Fibroblast of pulmonary artery (primary cell): ENCODE measurements around the gene MMP11.

Experiments used
- DNase-seq: peaks from one replicate; pipeline ENCODE4 v3.0.0-alpha.2; 2010; ENCODE audit warnings: low read depth
- H3K4me3 ChIP-seq: replicated peaks from 2 replicates; pipeline ENCODE4 v1.5.1; 2011; ENCODE audit warnings: low read depth, mild to moderate bottlenecking, control low read depth, low read length, moderate library complexity
- TF ChIP-seq, protein P1 (sequence below): IDR thresholded peaks from 2 replicates; pipeline ENCODE4 v1.5.1; 2011; ENCODE audit warnings: mild to moderate bottlenecking, control low read depth, low read length, inconsistent platforms; ENCODE audit errors: missing control alignments

Gene MMP11

DNA sequence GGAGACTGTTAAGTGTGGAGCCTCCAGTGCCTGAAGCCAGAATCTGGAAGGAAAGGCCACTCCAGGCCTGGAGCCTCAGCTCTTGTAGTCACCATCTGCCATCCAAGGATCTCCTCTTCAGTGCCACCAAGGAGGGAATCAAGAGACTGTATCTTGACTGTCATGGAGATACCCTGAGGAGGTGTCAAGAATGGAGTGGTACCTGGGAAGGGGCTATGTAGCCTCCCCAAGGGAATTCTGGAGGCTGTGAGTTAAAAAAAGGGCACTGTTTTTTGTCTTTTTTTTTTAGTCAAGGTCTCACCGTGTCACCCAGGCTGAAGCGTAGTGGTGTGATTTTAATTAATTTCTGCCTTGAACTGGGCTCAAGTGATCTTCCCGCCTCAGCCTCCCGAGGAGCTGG, 13.1 kb upstream of the MMP11 start:
- H3K4me3 ChIP-seq, result no peak overlapping the region
- DNase-seq, result no peak
- TF ChIP-seq, protein P1, sequence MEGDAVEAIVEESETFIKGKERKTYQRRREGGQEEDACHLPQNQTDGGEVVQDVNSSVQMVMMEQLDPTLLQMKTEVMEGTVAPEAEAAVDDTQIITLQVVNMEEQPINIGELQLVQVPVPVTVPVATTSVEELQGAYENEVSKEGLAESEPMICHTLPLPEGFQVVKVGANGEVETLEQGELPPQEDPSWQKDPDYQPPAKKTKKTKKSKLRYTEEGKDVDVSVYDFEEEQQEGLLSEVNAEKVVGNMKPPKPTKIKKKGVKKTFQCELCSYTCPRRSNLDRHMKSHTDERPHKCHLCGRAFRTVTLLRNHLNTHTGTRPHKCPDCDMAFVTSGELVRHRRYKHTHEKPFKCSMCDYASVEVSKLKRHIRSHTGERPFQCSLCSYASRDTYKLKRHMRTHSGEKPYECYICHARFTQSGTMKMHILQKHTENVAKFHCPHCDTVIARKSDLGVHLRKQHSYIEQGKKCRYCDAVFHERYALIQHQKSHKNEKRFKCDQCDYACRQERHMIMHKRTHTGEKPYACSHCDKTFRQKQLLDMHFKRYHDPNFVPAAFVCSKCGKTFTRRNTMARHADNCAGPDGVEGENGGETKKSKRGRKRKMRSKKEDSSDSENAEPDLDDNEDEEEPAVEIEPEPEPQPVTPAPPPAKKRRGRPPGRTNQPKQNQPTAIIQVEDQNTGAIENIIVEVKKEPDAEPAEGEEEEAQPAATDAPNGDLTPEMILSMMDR, result no peak

DNA sequence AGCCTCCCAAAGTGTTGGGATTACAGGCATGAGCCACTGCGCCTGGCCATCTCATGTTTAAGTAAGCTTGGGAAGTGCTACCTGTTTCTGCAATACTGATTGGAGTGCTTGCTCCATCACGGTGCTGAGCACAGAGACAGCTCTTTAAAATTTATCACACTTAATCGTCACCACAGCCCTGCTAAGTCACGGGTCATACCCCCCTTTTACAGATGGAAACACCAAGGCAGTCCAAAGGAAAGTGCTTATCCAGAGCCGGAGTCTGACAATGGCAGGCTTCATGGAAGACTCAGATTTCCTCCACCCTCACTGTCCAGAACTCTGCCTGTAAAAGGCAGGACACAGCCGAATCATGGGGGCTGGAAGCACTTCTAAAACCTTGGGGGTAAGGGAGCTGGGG, 12.6 kb upstream of the MMP11 start:
- H3K4me3 ChIP-seq, result no peak overlapping the region
- TF ChIP-seq, protein P1, result no peak
- no peak for DNase-seq

DNA sequence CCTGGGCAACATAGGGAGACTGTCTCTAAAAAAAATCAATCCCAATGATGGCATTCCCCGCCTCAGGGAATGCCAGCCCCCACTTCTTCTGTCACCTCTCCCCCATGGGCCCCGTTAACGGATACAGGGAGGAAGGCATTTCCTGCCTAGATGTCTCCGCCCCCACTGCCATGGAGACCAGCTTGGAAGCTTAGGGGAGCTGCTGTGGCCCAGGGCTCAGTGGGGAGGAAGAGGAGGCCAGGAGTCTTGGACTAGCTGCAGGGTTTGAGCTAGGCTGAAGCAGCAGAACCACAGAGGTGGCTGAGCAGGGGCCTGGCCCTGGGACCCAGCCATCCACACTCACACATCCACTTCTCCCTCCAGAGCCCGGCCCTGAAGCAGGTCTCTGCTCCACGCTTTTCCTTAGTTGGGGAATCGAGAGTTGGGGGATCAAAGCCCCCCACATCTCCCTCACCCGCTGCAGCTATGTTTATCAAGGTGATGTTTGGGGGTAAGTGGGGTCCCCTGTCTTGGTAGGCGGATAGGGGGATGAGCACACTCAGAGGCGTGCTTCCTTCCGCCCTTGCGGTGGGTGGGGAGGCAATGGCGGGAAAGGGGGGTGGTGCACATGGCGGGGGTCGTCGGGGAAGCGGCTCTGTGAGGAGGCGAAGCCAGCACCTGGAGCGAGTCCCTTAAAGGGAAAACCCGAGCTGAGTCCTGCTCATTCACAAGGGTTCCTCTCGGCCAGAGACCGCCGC, 9.6 kb upstream of the MMP11 start, which contains the start of gene C22orf15:
TSS of gene C22orf15 (plus strand) at position 149 of the 737 bp plus-strand sequence. CDS start at position 466, 317 bp downstream.
- DNase-seq, result peak; percentile 44
- TF ChIP-seq, protein P1, result no peak
- no peak within 1 kb of the TSS for H3K4me3 ChIP-seq

DNA sequence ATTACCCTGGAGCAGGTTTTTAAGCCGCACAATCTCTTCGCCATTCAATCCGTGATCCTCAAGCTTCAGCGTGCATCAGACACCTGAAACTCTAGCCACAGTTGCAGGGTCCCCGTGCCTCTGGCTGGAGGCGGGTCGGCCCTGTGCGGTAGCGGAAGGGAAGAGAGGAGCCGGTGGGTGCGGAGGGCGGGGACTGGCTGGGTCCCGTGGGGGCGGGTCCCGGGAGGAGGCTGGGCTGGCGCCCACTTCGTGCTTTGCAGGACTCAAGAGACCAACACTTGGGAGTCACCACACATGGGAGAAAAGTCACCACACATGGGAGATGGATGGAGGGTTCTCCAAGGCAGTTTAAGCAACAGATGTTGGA, 9.1 kb upstream of the MMP11 start:
- TF ChIP-seq, protein P1, result no peak
- H3K4me3 ChIP-seq, result no peak overlapping the region
- DNase-seq, result no peak

DNA sequence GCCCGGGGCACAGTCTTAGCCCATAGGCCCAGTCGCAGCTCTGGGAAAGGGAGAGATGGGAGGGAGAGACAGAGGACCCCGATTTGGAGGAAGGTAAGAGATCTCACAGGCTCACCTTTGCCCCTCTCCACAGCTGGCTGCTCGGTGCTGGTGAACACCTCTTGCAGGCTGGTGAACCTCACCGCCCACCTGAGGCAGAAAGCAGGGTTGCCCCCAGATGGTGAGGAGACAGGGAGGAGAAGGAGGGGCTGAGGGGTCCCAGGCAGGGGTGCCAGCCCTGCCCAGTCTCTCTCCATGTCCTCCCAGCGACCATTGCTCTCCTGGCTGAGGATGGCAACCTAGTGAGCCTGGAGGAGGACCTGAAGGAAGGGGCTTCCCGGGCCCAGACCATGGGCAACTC, 8.7 kb upstream of the MMP11 start:
- no peak overlapping the region for H3K4me3 ChIP-seq
- DNase-seq, result no peak
- TF ChIP-seq, protein P1, result no peak

DNA sequence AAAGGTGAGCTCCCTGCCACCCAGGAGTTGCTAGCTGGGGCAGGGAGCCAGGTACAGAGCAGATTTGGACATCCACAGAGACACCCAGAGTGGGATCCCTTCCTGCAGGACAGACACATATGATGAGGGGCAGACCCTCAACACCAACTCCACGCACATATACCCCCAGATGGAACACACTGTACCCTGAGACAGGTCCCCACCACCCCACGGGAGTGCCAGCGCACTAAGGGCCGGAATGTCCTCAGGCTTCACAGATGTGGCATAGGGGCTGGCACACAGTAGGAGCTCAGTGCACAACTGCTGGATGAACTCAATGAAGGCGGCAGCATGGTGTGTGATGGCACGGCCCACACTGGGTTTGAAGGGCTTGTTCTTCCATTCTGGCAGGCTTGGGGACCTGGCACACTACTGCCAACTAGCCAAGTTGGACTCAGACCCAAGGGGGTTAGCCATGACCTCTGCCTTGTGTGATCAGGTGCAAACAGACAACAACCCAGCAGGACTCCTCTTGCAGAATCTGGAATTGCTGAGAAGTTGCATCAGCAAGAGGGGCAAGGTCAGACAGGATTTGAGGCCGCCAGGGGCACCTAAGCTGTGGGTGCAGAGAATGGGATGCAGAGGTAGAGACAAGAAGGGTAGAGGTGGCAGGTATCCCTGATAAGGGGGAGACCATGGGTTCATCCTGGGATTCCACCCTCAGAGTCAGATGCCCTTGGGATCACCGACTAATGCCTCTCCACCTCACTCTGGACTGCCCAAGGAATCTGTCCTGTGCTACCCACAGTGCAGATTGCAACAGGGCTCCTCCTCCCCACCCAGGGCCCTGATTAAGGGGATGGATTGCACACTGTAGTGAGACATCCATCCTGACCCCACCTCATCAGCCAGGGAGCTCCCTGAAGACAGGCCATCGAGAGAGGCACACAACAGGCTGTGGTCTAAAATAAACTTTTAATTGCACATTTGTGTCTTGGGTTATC, 7.5 kb upstream of the MMP11 start:
- no peak overlapping the region for H3K4me3 ChIP-seq
- DNase-seq, result no peak
- TF ChIP-seq, protein P1, result no peak
